Activated naive CD4-positive, alpha-beta T cell treated with anti-CD3 and anti-CD28 coated beads, Interleukin-2, amount 10 ng/mL, durations not matched to agents 7 days and 5 days (primary cell): Measurements from ENCODE around the gene NUP42.

ENCODE experiments used
- CTCF ChIA-PET: fragments of 350-600 bp; sonication (Branson Sonifier 250); formaldehyde crosslinking; loops from one replicate; lab custom pipeline; 2021; ENCODE audit warnings: antibody characterized with exemption; lab: Charles Lee
- DNase-seq: peaks from one replicate; pipeline ENCODE4 v3.0.0-alpha.2; 2020
- H3K27ac Mint-ChIP-seq: one replicate; pipeline ENCODE4 v1.8.0; 2021; ENCODE audit warnings: mild to moderate bottlenecking, moderate library complexity, mixed read lengths
- H3K27me3 Mint-ChIP-seq: one replicate; pipeline ENCODE4 v1.8.0; 2021; ENCODE audit warnings: mild to moderate bottlenecking, mixed read lengths
- H3K36me3 Mint-ChIP-seq: one replicate; pipeline ENCODE4 v1.8.0; 2021; ENCODE audit warnings: mixed read lengths
- H3K4me1 Mint-ChIP-seq: one replicate; pipeline ENCODE4 v1.8.0; 2021; ENCODE audit warnings: mixed read lengths
- H3K4me3 Mint-ChIP-seq: one replicate; pipeline ENCODE4 v1.8.0; 2021; ENCODE audit warnings: mild to moderate bottlenecking, moderate library complexity, mixed read lengths
- H3K9me3 Mint-ChIP-seq: one replicate; pipeline ENCODE4 v1.8.0; 2021; ENCODE audit warnings: mixed read lengths

NUP42 gene

DNA sequence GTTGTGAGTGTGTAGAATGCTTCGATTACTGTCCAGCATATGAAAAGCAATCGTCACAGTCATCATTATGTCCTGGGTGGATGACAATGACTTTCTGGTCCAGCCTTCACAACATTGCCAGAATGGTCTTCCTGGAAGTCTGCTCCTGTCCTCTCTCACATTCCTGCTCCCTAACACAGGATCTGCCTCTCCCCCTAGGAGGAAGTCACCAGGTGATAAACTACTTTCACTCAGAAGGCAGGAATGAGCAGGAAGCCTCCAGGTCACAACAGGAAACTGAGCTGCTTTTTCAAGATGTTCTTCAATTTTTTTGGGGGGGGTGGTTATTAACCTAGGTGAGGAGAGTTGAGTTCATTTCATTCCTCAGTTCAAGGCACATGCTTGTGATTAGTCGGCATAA is 51.1 kb downstream of the NUP42 start:
- CTCF ChIA-PET: interaction anchor here (1.0 kb wide), 1 partner anchor 29 kb away, joined by 3 read pairs; no protein-coding TSS in a partner anchor
- peaks cover 2% of the 10 kb centered on the region for H3K4me1 Mint-ChIP-seq

GRCh38 chr7:23234569-23235296 is 52.9 kb downstream of the NUP42 start:
- no peaks in the 10 kb centered on the region for H3K9me3 Mint-ChIP-seq
- no peak overlapping the region for H3K4me3 Mint-ChIP-seq
- DNase-seq: no peak
- no peak overlapping the region for H3K27ac Mint-ChIP-seq
- peaks cover 2% of the 10 kb centered on the region for H3K4me1 Mint-ChIP-seq
- CTCF ChIA-PET: no interaction called here
- no peaks in the 10 kb centered on the region for H3K27me3 Mint-ChIP-seq
- no peaks in the 10 kb centered on the region for H3K36me3 Mint-ChIP-seq

More for the DNA sequence above, 51.1 kb downstream of the NUP42 start:
- Mint-ChIP-seq H3K27me3 (no peaks in the 10 kb centered on the region), H3K9me3 (no peaks in the 10 kb centered on the region), H3K4me3 (no peak overlapping the region), H3K36me3 (no peaks in the 10 kb centered on the region), H3K27ac (no peak overlapping the region)
- no peak for DNase-seq

GRCh38 chr7:23235813-23236221 is 54.0 kb downstream of the NUP42 start:
- Mint-ChIP-seq H3K9me3 (no peaks in the 10 kb centered on the region), H3K27me3 (no peaks in the 10 kb centered on the region), H3K4me1 (peaks cover 2% of the 10 kb centered on the region), H3K4me3 (no peak overlapping the region), H3K36me3 (no peaks in the 10 kb centered on the region), H3K27ac (no peak overlapping the region)
- CTCF ChIA-PET: no interaction called here
- no peak for DNase-seq

DNA sequence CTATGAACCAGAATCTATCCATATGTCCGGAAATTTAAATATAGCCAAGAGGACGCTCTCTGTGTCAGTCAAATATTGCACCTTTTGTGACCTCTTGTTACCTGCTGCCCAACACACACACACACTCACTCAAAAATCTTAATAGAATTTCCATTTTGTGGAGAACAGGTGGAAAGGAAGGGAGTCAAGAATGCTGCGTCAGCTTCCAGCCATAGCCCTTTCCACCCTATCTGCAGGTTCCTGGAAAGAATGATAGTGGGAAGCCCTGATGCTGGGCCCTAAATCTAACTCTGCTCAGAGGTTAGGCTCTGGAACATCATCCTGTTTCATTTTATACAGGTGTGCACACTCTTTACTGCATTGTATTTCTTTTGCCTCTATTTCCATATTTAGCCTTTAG is 55.2 kb downstream of the NUP42 start:
- CTCF ChIA-PET: no interaction called here

GRCh38 chr7:23238983-23239652 is 57.3 kb downstream of the NUP42 start:
- CTCF ChIA-PET: interaction anchor here (0.9 kb wide), 1 partner anchor 23 kb away, joined by 4 read pairs; no protein-coding TSS in a partner anchor

More for the DNA sequence above, 55.2 kb downstream of the NUP42 start:
- H3K27ac Mint-ChIP-seq: no peak overlapping the region
- no peaks in the 10 kb centered on the region for H3K27me3 Mint-ChIP-seq
- H3K9me3 Mint-ChIP-seq: no peaks in the 10 kb centered on the region
- H3K36me3 Mint-ChIP-seq: no peaks in the 10 kb centered on the region
- no peak for DNase-seq
- H3K4me1 Mint-ChIP-seq: peaks cover 2% of the 10 kb centered on the region
- H3K4me3 Mint-ChIP-seq: no peak overlapping the region

GRCh38 chr7:23239698-23240097 is 57.9 kb downstream of the NUP42 start:
- Mint-ChIP-seq H3K27me3 (peaks cover 13% of the 10 kb centered on the region), H3K36me3 (no peaks in the 10 kb centered on the region), H3K9me3 (no peaks in the 10 kb centered on the region), H3K4me3 (no peak overlapping the region), H3K27ac (no peak overlapping the region), H3K4me1 (no peaks in the 10 kb centered on the region)
- DNase-seq: no peak
- CTCF ChIA-PET: interaction anchor here (0.9 kb wide), 1 partner anchor 23 kb away, joined by 4 read pairs; no protein-coding TSS in a partner anchor

More at GRCh38 chr7:23238983-23239652, 57.3 kb downstream of the NUP42 start:
- Mint-ChIP-seq H3K27me3 (peaks cover 7% of the 10 kb centered on the region), H3K9me3 (no peaks in the 10 kb centered on the region), H3K4me1 (no peaks in the 10 kb centered on the region), H3K4me3 (no peak overlapping the region), H3K36me3 (no peaks in the 10 kb centered on the region), H3K27ac (no peak overlapping the region)
- DNase-seq: no peak

DNA sequence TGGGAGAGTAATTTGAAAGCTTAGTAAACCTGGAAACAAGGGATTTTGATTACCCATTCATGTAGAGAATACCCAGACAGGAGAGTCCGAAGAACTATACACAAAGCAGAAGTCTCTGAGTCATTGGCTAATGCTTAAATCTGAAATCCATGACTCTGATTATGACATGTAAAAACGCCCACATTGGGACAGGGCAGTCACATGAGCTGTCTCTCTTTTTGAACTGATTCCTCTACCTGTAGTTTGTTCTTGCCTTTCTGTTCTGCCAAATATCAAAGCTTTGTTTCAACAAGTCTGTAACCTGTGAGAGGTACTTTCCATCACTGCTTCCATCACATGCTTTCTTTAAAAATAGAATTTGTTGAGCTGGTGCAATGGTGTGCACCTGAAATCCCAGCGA is 60.5 kb downstream of the NUP42 start:
- no peaks in the 10 kb centered on the region for H3K9me3 Mint-ChIP-seq
- CTCF ChIA-PET: interaction anchor here (0.7 kb wide), 1 partner anchor 21 kb away, joined by 3 read pairs; no protein-coding TSS in a partner anchor
- H3K27me3 Mint-ChIP-seq: peaks cover 29% of the 10 kb centered on the region
- H3K27ac Mint-ChIP-seq: no peak overlapping the region
- H3K4me1 Mint-ChIP-seq: no peaks in the 10 kb centered on the region
- H3K4me3 Mint-ChIP-seq: no peak overlapping the region
- H3K36me3 Mint-ChIP-seq: no peaks in the 10 kb centered on the region
- no peak for DNase-seq

DNA sequence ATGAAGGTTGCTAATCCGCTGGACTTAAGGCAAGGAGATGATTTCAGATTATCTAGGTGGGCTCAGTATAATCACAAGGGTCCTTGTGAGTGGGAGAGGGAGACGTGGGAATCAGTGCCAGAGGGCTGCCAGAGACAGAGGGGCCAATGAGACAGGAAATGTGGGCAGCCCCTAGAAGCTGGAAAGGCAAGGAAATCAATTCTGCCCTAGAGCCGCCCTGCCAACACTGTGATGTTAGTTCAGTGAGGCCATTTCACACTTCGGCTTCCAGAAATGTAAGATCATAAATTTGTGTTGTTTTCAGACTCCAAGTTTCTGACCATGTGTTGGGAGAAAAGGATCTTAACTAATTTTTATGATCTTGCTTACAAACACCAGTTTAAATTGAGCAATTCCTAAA is 61.1 kb downstream of the NUP42 start:
- Mint-ChIP-seq H3K27me3 (peaks cover 35% of the 10 kb centered on the region), H3K36me3 (no peaks in the 10 kb centered on the region), H3K9me3 (no peaks in the 10 kb centered on the region), H3K4me3 (no peak overlapping the region), H3K27ac (no peak overlapping the region), H3K4me1 (peaks cover under 1% of the 10 kb centered on the region)
- CTCF ChIA-PET: no interaction called here
- DNase-seq: no peak

DNA sequence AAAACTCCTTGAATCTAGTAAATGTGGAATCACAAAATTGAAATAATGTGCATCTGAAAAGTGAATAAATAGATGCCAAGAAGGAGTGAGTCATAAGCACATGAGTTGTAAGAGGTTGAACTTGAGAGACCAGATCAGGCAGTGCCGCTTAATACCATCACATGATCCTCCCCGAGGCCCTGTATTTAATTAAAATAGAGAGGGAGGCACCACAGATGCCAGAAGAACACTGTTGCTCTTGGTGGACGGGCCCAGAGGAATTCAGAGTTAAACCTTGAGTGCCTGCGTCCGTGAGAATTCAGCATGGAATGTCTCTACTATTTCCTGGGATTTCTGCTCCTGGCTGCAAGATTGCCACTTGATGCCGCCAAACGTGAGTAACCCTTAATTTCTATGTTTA is 64.7 kb downstream of the NUP42 start, which contains the start of gene GPNMB:
GPNMB (plus strand) TSS at position 221 of the 400 bp plus-strand sequence; CDS start at position 304, 83 bp downstream.
- H3K27ac Mint-ChIP-seq: no peak within 1 kb of the TSS
- peaks cover 64% of the 10 kb centered on the region for H3K27me3 Mint-ChIP-seq
- H3K36me3 Mint-ChIP-seq: no peaks in the 10 kb centered on the region
- CTCF ChIA-PET: no interaction called here
- peaks cover 2% of the 10 kb centered on the region for H3K4me1 Mint-ChIP-seq
- no peaks in the 10 kb centered on the region for H3K9me3 Mint-ChIP-seq
- H3K4me3 Mint-ChIP-seq: no peak within 1 kb of the TSS
- DNase-seq: no peak

DNA sequence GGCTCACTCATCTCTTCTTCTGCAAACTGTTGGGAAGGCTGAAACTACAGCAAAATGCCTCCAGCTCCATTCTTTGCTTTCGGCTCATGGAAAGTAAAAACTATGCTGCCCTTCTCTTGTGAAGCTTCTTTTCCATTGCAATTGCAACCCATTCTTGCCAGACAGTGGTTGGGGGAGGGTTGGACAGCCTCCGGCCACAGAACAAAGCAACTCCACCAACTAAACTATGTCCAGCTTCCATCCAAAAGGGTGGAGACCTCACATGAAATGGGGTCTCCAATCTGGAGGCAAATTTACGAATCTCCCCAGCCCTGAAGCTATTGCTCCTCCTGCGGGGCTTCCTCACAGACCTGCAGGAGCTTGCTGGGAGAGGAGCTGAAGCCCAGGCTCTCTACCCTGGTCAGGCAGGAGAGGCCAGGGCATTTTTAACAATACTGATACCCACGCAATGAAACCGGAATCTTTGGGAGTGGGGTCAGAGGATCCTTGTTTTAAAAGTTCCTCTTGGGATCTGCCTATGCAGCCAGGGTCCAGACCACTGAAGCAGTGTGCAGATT is 65.3 kb downstream of the NUP42 start:
- CTCF ChIA-PET: no interaction called here
- no peak overlapping the region for H3K27ac Mint-ChIP-seq
- no peak overlapping the region for H3K4me3 Mint-ChIP-seq
- peaks cover 68% of the 10 kb centered on the region for H3K27me3 Mint-ChIP-seq
- H3K9me3 Mint-ChIP-seq: no peaks in the 10 kb centered on the region
- H3K36me3 Mint-ChIP-seq: no peaks in the 10 kb centered on the region
- DNase-seq: no peak
- H3K4me1 Mint-ChIP-seq: peaks cover 2% of the 10 kb centered on the region

GRCh38 chr7:23247603-23248335 is 65.9 kb downstream of the NUP42 start:
- no peak overlapping the region for H3K27ac Mint-ChIP-seq
- H3K4me1 Mint-ChIP-seq: peaks cover 2% of the 10 kb centered on the region
- no peaks in the 10 kb centered on the region for H3K9me3 Mint-ChIP-seq
- H3K4me3 Mint-ChIP-seq: no peak overlapping the region
- CTCF ChIA-PET: no interaction called here
- H3K36me3 Mint-ChIP-seq: no peaks in the 10 kb centered on the region
- H3K27me3 Mint-ChIP-seq: peaks cover 68% of the 10 kb centered on the region
- DNase-seq: no peak

DNA sequence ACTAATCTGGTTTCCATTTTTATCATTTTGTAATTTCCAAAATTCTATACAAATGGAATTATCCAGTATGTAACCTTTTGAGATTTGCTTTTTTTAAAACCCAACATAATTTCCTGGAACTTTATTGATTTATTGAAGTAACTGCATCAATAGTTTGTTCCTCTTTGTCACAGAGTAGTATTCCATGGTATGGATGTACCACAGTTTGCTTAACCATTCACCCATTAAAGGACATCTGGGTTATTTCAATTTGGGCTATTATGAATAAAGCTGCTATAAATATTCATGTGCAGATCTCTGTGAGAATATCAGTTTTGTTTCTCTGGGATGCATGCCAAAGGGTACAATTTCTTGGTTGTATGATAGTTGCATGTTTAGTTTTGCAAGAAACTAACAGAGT is 67.6 kb downstream of the NUP42 start:
- H3K36me3 Mint-ChIP-seq: no peaks in the 10 kb centered on the region
- peaks cover 2% of the 10 kb centered on the region for H3K4me1 Mint-ChIP-seq
- CTCF ChIA-PET: no interaction called here
- peaks cover 68% of the 10 kb centered on the region for H3K27me3 Mint-ChIP-seq
- H3K4me3 Mint-ChIP-seq: no peak overlapping the region
- no peaks in the 10 kb centered on the region for H3K9me3 Mint-ChIP-seq
- no peak for DNase-seq
- H3K27ac Mint-ChIP-seq: no peak overlapping the region
